Measurements from ENCODE around the gene NEK8. TPM values are rescaled to one million over a fixed set of nuclear protein-coding genes. Genes with fewer than 3 reads are reported as not detected.

Gene NEK8
- total and polyA plus RNA-seq, 2 of the 8 experiments (the other 6 are each of a cell fraction or from before 2014, with no cell fraction given) = 14.9 to 23.3 TPM

DNA sequence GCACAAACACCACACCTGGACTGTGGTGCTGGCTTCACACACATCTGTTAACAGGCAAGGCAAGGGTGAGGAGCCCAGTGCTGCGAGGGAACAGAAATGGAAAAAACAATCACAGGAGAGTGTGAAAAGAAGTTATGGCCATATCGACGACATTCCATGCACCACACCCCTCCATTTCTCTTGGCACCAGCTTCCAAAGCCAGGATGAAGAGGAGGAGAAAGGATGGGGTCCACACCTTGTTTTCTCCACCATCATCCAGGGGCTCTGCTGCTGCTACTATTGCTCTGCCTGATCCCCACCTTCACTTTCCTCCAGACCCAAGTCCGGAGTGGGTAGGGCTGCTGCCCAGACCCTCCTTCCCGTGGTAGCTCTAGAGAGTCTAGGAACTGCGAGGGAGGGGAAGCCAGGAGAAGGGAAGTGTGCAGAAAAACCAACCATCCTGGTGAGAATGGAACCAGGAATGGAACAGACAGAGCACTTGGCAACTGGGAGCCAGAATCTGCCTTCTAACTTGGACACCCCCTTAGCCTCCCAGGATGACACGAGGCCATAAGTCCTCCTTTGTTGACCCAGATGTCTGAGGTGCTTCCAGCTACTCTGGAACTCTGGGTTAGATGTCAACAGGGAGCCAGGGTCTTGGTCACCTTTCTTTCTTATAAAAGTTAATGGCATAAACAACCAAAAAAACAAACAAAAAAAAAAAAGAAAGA lies 15.7 kb upstream of the NEK8 start (continued):
- TF ChIP-seq JUND (IDR thresholded peaks at IDR 0.05; ENCODE audit: low read length) = no peak
- no peak for TF ChIP-seq BRCA1 (IDR thresholded peaks at IDR 0.05; ENCODE audit: low read depth, low read length)
